WTC11 (cell line): ENCODE results near the gene ENPP7. TPM values are rescaled to one million over a fixed set of nuclear protein-coding genes. Genes with fewer than 3 reads are reported as not detected.

Source experiments
- ATAC-seq: fragments of 200-7000 bp; cut with Tn5 transposase; 2 replicates; pipeline ENCODE4 v1.10.0; 2021; ENCODE audit warnings: mild to moderate bottlenecking, moderate library complexity
- CTCF ChIA-PET: fragments of 300-600 bp; sonication (Branson Sonifier 250); formaldehyde crosslinking; loops from one replicate; lab custom pipeline; 2021; ENCODE audit warnings: antibody characterized with exemption; lab: Charles Lee
- POLR2A ChIA-PET: fragments of 350-600 bp; sonication (Branson Sonifier 250); formaldehyde crosslinking; loops from one replicate; lab custom pipeline; 2021; ENCODE audit warnings: antibody characterized with exemption; lab: Charles Lee
- DNase-seq: peaks from one replicate; pipeline ENCODE4 v3.0.0; 2021; ENCODE audit warnings: low spot score
- H3K27ac Mint-ChIP-seq: 2 replicates; pipeline ENCODE4 v1.8.0; 2021; ENCODE audit warnings: mixed read lengths
- H3K27me3 Mint-ChIP-seq: 2 replicates; pipeline ENCODE4 v1.8.0; 2021; ENCODE audit warnings: low read depth, mild to moderate bottlenecking, moderate library complexity, mixed read lengths
- H3K36me3 Mint-ChIP-seq: 2 replicates; pipeline ENCODE4 v1.8.0; 2021; ENCODE audit warnings: mixed read lengths
- H3K4me1 Mint-ChIP-seq: 2 replicates; pipeline ENCODE4 v1.8.0; 2022; ENCODE audit warnings: mixed read lengths
- H3K4me3 Mint-ChIP-seq: 2 replicates; pipeline ENCODE4 v1.8.0; 2021; ENCODE audit warnings: mild to moderate bottlenecking, moderate library complexity, mixed read lengths
- H3K9me3 Mint-ChIP-seq: 2 replicates; pipeline ENCODE4 v1.8.0; 2021; ENCODE audit warnings: mixed read lengths
- CREB1 ChIP-seq: sonication (generic); formaldehyde crosslinking; IDR thresholded peaks from 2 replicates; pipeline ENCODE4 v1.8.0; 2023; ENCODE audit warnings: mild to moderate bottlenecking, missing genetic modification reagents
- ESRRA ChIP-seq: sonication (generic); formaldehyde crosslinking; IDR thresholded peaks from 2 replicates; pipeline ENCODE4 v1.8.1; 2022; ENCODE audit warnings: mild to moderate bottlenecking, missing genetic modification reagents, borderline replicate concordance
- FOXJ3 ChIP-seq: sonication (generic); formaldehyde crosslinking; IDR thresholded peaks from 2 replicates; pipeline ENCODE4 v1.9.0; 2021; ENCODE audit warnings: missing genetic modification reagents, mild to moderate bottlenecking, borderline replicate concordance
- JUN ChIP-seq: sonication (generic); formaldehyde crosslinking; IDR thresholded peaks from 2 replicates; pipeline ENCODE4 v1.8.0; 2023; ENCODE audit warnings: mild to moderate bottlenecking, missing genetic modification reagents
- NFE2L1 ChIP-seq: sonication (generic); formaldehyde crosslinking; IDR thresholded peaks from 2 replicates; pipeline ENCODE4 v1.8.1; 2023; ENCODE audit warnings: missing genetic modification reagents
- NR2C2 ChIP-seq: sonication (generic); formaldehyde crosslinking; IDR thresholded peaks from 2 replicates; pipeline ENCODE4 v1.8.0; 2022; ENCODE audit warnings: mild to moderate bottlenecking, missing genetic modification reagents
- RELA ChIP-seq: sonication (generic); formaldehyde crosslinking; IDR thresholded peaks from 2 replicates; pipeline ENCODE4 v1.8.1; 2022; ENCODE audit warnings: missing genetic modification reagents, mild to moderate bottlenecking, borderline replicate concordance
- SP1 ChIP-seq: sonication (generic); formaldehyde crosslinking; conservative IDR thresholded peaks from 2 replicates; pipeline ENCODE4 v1.8.1; 2022; ENCODE audit warnings: missing genetic modification reagents
- ZNF416 ChIP-seq: fragments of 250-450 bp; sonication (Bioruptor Pico); IDR thresholded peaks from 2 replicates; pipeline ENCODE4 v1.9.0; 2021; ENCODE audit warnings: mild to moderate bottlenecking, inconsistent platforms
- total RNA-seq: library from RNA; stranded (reverse); gene quantifications from 3 replicates; pipeline ENCODE4 v1.2.3, GENCODE V29; 2021
- TF ChIP-seq, protein P1 (sequence below): sonication (generic); formaldehyde crosslinking; IDR thresholded peaks from 2 replicates; pipeline ENCODE4 v1.8.0; 2022; ENCODE audit warnings: mild to moderate bottlenecking, missing genetic modification reagents
- TF ChIP-seq, protein P2 (sequence below): sonication (generic); formaldehyde crosslinking; IDR thresholded peaks from 2 replicates; pipeline ENCODE4 v1.8.1; 2022; ENCODE audit warnings: mild to moderate bottlenecking, moderate library complexity, missing genetic modification reagents
- TF ChIP-seq, protein P3 (sequence below): sonication (generic); formaldehyde crosslinking; IDR thresholded peaks from 2 replicates; pipeline ENCODE4 v1.8.1; 2022; ENCODE audit warnings: low read depth, mild to moderate bottlenecking, moderate library complexity, missing genetic modification reagents, borderline replicate concordance

The ENPP7 gene
- total RNA-seq, 1 experiment from 2014 or later, result not detected

DNA sequence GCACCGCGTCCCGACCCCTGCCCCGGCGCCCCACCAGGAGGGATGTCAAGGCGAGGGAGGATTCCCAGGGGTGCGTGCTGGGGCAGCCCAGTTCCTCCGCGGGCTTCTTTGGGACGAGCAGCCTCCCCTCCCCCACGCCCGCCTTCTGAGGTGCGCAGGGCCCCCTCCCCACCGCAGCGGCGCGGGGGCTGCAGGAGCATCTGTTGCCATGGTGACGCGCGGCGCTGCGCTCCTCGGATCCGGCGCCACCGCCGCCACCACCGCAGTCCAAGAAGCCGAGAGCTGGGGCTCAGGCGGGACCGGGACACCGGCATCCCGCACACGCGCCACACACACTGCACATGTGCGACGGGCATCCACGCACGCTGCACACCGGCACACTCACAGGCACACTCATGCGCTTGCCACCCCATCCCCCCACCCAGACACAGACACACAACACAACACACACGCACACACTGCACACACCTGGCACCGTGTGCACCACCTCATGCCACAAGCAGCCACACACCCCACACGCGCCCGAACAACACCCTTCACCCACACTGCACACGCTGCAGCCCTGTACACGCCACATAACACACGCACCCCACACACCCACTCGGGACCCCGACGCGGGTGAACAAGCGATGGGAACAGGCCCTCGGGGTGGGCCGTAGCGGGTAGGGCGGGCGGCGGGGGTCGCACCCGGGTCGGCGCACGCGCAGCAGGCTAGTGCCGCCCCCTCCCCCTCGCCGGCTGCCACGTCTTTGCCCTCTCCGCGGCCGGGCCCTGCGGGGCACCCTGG is 17.0 kb downstream of the ENPP7 start:
- Mint-ChIP-seq H3K27ac (no peak overlapping the region), H3K4me3 (peak overlapping the region; percentile 75), H3K36me3 (no peaks in the 10 kb centered on the region), H3K4me1 (peaks cover 15% of the 10 kb centered on the region), H3K27me3 (peaks cover 81% of the 10 kb centered on the region), H3K9me3 (no peaks in the 10 kb centered on the region)
- ChIA-PET POLR2A (interaction anchor here (2.1 kb wide), 1 partner anchor 49 kb away, joined by 9 read pairs; the partner anchor contains the start of gene CBX8), CTCF (interaction anchor here (1.1 to 9.3 kb wide), 15 partner anchors 20 to 261 kb away, joined by 3 to 165 read pairs (median 18); partner anchors contain the start of genes CBX2, CBX4 and CBX8)
- DNase-seq, result peak; percentile 61
- peak; percentile 21; the same call in 1 of the 2 replicates for ATAC-seq
- TF ChIP-seq, protein P1, sequence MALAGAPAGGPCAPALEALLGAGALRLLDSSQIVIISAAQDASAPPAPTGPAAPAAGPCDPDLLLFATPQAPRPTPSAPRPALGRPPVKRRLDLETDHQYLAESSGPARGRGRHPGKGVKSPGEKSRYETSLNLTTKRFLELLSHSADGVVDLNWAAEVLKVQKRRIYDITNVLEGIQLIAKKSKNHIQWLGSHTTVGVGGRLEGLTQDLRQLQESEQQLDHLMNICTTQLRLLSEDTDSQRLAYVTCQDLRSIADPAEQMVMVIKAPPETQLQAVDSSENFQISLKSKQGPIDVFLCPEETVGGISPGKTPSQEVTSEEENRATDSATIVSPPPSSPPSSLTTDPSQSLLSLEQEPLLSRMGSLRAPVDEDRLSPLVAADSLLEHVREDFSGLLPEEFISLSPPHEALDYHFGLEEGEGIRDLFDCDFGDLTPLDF (CRISPR knock-in tag), result 0 out of 2 replicates have a peak, but pooled peaks have one; percentile 28
- no peak for TF ChIP-seq NR2C2 (CRISPR knock-in tag)
- peak; percentile 45; the same call in 1 of the 2 replicates for TF ChIP-seq NFE2L1 (CRISPR knock-in tag)
- TF ChIP-seq RELA (CRISPR knock-in tag), result no peak
- peak; percentile 51; the same call in 1 of the 2 replicates for TF ChIP-seq CREB1 (CRISPR knock-in tag)

DNA sequence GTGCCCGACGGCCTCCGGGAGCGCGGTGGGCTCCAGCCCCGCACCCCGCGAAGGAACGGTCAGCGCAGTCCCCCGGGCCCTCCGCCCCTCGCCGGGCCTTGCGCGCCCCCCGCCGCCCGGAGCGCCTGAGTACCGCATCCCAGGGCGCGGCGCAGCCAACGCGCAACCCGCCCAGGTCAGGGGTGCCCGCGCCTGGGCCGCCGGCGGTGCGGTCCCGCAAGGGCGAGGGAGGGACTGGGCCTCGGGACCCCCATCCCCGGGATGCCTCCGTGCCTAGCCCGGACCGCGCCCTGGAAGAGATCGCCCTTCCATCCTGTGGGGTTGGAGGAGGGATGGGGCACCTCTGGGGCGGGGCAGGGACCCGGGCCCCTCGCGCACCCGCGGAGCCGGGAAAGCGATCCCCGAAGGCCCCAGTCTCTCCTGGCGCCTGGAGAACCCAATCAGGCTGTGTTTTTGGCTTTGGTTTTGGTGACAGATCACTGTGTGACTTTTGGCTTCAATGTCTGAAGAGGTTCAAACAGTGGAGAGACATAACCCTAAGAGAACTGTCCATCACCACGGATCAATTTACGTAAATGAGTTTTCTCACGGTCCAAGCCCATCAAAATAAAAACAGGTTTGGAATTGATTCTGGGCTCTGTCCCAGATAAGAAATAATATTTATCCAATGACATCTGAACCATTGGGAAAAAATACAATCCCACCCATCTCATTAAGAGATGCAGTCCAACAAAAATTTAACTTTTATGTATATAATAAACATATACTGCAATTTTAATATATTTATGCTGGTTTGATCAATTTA is 17.8 kb downstream of the ENPP7 start:
- ChIA-PET CTCF (no interaction called here), POLR2A (no interaction called here)
- H3K36me3 Mint-ChIP-seq, result no peaks in the 10 kb centered on the region
- no peaks in the 10 kb centered on the region for H3K9me3 Mint-ChIP-seq
- peaks cover 15% of the 10 kb centered on the region for H3K4me1 Mint-ChIP-seq
- ATAC-seq, result no peak
- H3K27me3 Mint-ChIP-seq, result peaks cover 80% of the 10 kb centered on the region
- H3K4me3 Mint-ChIP-seq, result peak overlapping the region; percentile 48; the same call in 1 of the 2 replicates
- DNase-seq, result no peak
- TF ChIP-seq SP1 (CRISPR knock-in tag) (0 out of 2 replicates have a peak, but pooled peaks have one; percentile 21), ESRRA (CRISPR knock-in tag) (0 out of 2 replicates have a peak, but pooled peaks have one; percentile 29), ZNF416 (no peak), JUN (CRISPR knock-in tag) (no peak)
- TF ChIP-seq, protein P2, sequence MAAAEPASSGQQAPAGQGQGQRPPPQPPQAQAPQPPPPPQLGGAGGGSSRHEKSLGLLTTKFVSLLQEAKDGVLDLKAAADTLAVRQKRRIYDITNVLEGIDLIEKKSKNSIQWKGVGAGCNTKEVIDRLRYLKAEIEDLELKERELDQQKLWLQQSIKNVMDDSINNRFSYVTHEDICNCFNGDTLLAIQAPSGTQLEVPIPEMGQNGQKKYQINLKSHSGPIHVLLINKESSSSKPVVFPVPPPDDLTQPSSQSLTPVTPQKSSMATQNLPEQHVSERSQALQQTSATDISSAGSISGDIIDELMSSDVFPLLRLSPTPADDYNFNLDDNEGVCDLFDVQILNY, result 0 out of 2 replicates have a peak, but pooled peaks have one; percentile 48
- no peak overlapping the region for H3K27ac Mint-ChIP-seq

DNA sequence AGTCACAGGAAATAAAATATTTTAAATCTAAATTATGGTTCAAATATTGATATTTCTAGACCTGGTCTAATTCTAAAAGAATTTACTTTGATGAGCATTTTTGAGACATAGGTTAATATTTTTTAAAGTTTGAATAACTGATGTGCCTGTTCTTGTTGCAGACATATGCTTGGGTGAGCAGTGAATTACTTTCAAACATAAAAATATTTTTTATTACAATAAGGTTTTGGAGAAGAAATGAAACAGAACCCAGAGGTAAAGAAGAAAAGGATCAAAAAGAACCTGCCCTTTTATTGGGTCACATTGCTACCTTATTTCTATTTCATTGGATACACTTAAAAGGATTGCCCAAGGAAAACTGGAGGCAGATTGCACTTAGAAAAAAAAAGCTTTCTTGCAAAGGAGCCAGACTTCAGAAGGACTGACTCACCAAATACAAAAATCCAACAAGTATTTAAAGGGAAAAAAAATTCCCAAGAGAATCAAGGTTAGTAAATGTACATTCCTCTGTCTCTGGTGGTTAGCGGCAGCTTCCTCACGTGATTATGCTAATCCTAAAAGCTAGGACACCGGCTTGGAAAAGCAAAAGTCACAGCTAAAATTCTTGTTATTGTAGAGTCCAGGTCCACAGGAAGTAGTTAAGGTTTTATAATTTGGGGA is 18.5 kb downstream of the ENPP7 start:
- ChIA-PET POLR2A (no interaction called here), CTCF (interaction anchor here (1.0 to 1.1 kb wide), 3 partner anchors 8 to 48 kb away, joined by 3 to 4 read pairs (median 3); partner anchors contain the start of gene CBX8)
- peaks cover 73% of the 10 kb centered on the region for H3K27me3 Mint-ChIP-seq
- ATAC-seq, result no peak
- TF ChIP-seq FOXJ3 (CRISPR knock-in tag), result no peak
- TF ChIP-seq, protein P3, sequence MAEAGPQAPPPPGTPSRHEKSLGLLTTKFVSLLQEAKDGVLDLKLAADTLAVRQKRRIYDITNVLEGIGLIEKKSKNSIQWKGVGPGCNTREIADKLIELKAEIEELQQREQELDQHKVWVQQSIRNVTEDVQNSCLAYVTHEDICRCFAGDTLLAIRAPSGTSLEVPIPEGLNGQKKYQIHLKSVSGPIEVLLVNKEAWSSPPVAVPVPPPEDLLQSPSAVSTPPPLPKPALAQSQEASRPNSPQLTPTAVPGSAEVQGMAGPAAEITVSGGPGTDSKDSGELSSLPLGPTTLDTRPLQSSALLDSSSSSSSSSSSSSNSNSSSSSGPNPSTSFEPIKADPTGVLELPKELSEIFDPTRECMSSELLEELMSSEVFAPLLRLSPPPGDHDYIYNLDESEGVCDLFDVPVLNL (CRISPR knock-in tag), result no peak
- H3K27ac Mint-ChIP-seq, result no peak overlapping the region
- no peak overlapping the region for H3K4me3 Mint-ChIP-seq
- no peak for DNase-seq
- no peaks in the 10 kb centered on the region for H3K36me3 Mint-ChIP-seq
- H3K4me1 Mint-ChIP-seq, result peaks cover 15% of the 10 kb centered on the region
- no peaks in the 10 kb centered on the region for H3K9me3 Mint-ChIP-seq
